ENCODE results near the gene ZAP70. TPM values are rescaled to one million over a fixed set of nuclear protein-coding genes. Genes with fewer than 3 reads are reported as not detected.

ZAP70 gene
- total RNA-seq, 6 experiments from 2014 or later: 0.74 to 2.1 (median 1.4) TPM

DNA sequence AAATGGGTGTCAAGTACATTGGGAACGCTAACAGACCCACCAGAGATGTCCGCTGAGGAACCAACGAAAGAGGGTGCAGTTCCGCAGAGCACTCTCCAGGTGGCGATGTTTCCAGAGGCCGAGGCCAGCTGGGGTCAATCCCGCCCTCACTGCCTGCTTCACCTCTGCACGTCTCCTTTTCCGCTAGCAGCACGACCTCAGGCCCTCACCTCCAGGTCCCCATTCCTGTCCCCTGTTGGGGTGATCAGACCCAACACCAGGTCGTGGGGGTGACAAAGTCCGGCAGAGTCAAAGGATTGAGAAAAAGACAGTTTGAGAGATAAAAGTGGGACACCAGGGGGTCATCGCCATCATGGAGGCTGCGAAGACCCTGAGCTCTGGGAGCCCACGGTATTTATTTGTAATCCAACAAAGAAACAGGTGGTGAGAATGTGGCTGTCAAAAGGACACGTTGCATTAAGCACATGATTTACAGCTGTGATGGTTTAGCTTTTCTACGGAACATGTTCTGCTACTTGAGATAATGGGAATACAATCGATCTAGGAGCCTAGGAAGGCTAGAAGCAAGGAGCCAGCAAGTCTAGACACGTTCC lies 27.3 kb downstream of the ZAP70 start:
- H3K36me3 ChIP-seq: no peaks in the 10 kb centered on the region
- no peaks in the 10 kb centered on the region for H3K27me3 ChIP-seq
- ATAC-seq (peak; percentile 68 to 87 (median 83)), DNase-seq (peak in 1 of 3 donors; percentile 62)
- intact Hi-C loops (cut with DNase I): no loop called here
- no peaks in the 10 kb centered on the region for H3K9me3 ChIP-seq
- H3K4me1 ChIP-seq: no peaks in the 10 kb centered on the region
- TF ChIP-seq, protein P1, sequence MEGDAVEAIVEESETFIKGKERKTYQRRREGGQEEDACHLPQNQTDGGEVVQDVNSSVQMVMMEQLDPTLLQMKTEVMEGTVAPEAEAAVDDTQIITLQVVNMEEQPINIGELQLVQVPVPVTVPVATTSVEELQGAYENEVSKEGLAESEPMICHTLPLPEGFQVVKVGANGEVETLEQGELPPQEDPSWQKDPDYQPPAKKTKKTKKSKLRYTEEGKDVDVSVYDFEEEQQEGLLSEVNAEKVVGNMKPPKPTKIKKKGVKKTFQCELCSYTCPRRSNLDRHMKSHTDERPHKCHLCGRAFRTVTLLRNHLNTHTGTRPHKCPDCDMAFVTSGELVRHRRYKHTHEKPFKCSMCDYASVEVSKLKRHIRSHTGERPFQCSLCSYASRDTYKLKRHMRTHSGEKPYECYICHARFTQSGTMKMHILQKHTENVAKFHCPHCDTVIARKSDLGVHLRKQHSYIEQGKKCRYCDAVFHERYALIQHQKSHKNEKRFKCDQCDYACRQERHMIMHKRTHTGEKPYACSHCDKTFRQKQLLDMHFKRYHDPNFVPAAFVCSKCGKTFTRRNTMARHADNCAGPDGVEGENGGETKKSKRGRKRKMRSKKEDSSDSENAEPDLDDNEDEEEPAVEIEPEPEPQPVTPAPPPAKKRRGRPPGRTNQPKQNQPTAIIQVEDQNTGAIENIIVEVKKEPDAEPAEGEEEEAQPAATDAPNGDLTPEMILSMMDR (IDR thresholded peaks at IDR 0.05): peak; percentile 57 to 71 (median 66)
- TF ChIP-seq POLR2A (IDR thresholded peaks at IDR 0.05): no peak
- WGBS (ENCODE audit: insufficient coverage, low coverage, low lambda C conversion rate, missing lambda C conversion rate): 41% methylated on average over 16 of the region's 19 CpGs
- H3K27ac ChIP-seq: no peak overlapping the region
- no peak overlapping the region for H3K4me3 ChIP-seq

GRCh38 chr2:97741251-97741650 lies 27.9 kb downstream of the ZAP70 start:
- ATAC-seq (no peak), DNase-seq (no peak)
- intact Hi-C loops (cut with DNase I): no loop called here
- H3K4me3 ChIP-seq: no peak overlapping the region
- H3K27ac ChIP-seq: no peak overlapping the region
- H3K9me3 ChIP-seq: no peaks in the 10 kb centered on the region
- no peaks in the 10 kb centered on the region for H3K4me1 ChIP-seq
- no peaks in the 10 kb centered on the region for H3K27me3 ChIP-seq
- H3K36me3 ChIP-seq: no peaks in the 10 kb centered on the region
- no peak for TF ChIP-seq POLR2A (IDR thresholded peaks at IDR 0.05)
- TF ChIP-seq, protein P1 (IDR thresholded peaks at IDR 0.05): no peak
- WGBS (ENCODE audit: insufficient coverage, low coverage, low lambda C conversion rate, missing lambda C conversion rate): 83% methylated on average over 15 of the region's 20 CpGs

DNA sequence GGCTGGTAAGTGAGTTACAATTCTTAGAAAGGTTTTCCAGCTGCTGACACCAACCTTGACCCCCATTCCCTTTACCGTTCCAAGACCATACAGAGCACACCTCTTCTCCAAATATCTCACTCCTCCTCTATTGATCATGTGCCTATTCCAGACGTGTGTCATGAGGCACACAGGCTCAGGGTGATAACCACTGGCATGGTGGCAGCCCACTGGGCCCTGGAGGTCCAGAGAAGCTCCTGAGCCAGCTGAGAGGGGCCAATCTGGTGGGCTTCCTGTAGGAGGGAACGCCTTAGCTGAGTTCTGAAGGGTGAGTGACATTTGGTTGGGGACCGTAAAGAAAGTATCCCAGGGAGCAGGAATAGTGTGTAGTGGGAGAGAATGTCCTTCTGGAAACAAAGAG lies 28.3 kb downstream of the ZAP70 start:
- TF ChIP-seq, protein P1 (IDR thresholded peaks at IDR 0.05): no peak
- TF ChIP-seq POLR2A (IDR thresholded peaks at IDR 0.05): no peak
- Histone ChIP-seq H3K36me3 (no peaks in the 10 kb centered on the region), H3K9me3 (no peaks in the 10 kb centered on the region), H3K4me1 (no peaks in the 10 kb centered on the region), H3K27ac (no peak overlapping the region), H3K27me3 (no peaks in the 10 kb centered on the region), H3K4me3 (no peak overlapping the region)
- 49% methylated on average over 4 of the region's 4 CpGs for WGBS (ENCODE audit: insufficient coverage, low coverage, low lambda C conversion rate, missing lambda C conversion rate)
- intact Hi-C loops (cut with DNase I): no loop called here
- ATAC-seq (no peak), DNase-seq (no peak)

DNA sequence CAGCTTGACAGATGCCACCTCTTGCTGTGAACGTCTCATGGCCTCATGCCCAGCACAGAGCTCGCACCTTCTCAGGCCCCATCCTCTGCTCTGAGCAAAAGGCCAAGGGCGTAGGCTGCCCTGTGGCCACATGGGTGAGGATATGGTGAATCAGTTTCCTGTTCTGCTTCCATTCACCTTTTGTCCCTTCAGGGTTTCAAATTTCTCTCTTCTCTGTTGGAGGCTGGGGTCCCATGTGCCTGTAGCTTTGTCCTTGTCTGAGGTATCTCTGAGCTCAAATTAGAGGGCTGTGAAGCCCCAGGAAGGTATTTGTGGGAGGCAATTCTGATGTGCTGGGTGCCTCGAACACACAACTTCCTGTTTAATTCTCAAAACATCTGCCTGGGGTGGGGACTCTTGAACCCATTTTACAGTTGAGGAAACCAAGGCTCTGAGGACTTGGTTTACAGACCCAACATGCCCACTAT lies 29.0 kb downstream of the ZAP70 start:
- TF ChIP-seq POLR2A (IDR thresholded peaks at IDR 0.05): no peak
- TF ChIP-seq, protein P1 (IDR thresholded peaks at IDR 0.05): no peak
- no peaks in the 10 kb centered on the region for H3K9me3 ChIP-seq
- no peaks in the 10 kb centered on the region for H3K4me1 ChIP-seq
- intact Hi-C loops (cut with DNase I): no loop called here
- ATAC-seq: no peak
- no peak overlapping the region for H3K27ac ChIP-seq
- no peak for DNase-seq
- WGBS (ENCODE audit: insufficient coverage, low coverage, low lambda C conversion rate, missing lambda C conversion rate): 65% methylated on average over 3 of the region's 4 CpGs
- H3K36me3 ChIP-seq: no peaks in the 10 kb centered on the region
- no peaks in the 10 kb centered on the region for H3K27me3 ChIP-seq
- H3K4me3 ChIP-seq: no peak overlapping the region

Data from right lobe of liver (tissue), 6 donors.